ENCODE data around the gene SLC34A1. TPM values are rescaled to one million over a fixed set of nuclear protein-coding genes. Genes with fewer than 3 reads are reported as not detected.
A peak's percentile ranks its signal among the peaks of the same experiment; 100 is the strongest.

The SLC34A1 gene
- total and polyA plus RNA-seq, 11 donors = not detected

DNA sequence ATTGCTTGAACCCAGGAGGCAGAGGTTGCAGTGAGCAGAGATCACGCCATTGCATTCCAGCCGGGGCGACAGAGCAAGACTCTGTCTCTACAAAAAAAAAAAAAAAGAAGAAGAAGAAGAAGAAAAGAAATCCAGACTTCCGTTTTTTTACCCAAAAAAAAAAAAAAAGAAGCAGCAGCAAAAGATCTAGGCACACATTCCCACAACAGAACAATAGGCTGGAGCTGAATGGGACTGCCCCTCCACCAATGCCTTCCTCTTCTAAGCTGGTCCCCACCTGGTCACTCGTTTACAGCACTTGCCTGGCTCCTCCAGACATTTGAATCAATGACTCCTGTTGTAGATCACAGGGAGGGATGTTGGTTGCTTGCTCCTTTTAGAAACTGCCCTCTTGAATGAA lies 31.1 kb upstream of the SLC34A1 start:
- H3K27ac ChIP-seq = no peak overlapping the region
- peaks cover 0 to 19% (median 11%) of the 10 kb centered on the region in 9 donors for H3K36me3 ChIP-seq
- WGBS, 4 donors = 75 to 82% (median 80%) methylated on average over 5 of the region's 5 CpGs
- DNase-seq (peak in 1 of 5 donors; percentile 14), ATAC-seq (no peak)
- TF ChIP-seq, protein P1, sequence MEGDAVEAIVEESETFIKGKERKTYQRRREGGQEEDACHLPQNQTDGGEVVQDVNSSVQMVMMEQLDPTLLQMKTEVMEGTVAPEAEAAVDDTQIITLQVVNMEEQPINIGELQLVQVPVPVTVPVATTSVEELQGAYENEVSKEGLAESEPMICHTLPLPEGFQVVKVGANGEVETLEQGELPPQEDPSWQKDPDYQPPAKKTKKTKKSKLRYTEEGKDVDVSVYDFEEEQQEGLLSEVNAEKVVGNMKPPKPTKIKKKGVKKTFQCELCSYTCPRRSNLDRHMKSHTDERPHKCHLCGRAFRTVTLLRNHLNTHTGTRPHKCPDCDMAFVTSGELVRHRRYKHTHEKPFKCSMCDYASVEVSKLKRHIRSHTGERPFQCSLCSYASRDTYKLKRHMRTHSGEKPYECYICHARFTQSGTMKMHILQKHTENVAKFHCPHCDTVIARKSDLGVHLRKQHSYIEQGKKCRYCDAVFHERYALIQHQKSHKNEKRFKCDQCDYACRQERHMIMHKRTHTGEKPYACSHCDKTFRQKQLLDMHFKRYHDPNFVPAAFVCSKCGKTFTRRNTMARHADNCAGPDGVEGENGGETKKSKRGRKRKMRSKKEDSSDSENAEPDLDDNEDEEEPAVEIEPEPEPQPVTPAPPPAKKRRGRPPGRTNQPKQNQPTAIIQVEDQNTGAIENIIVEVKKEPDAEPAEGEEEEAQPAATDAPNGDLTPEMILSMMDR (IDR thresholded peaks at IDR 0.05) = no peak
- TF ChIP-seq POLR2A (IDR thresholded peaks at IDR 0.05) = no peak
- no peak overlapping the region for H3K4me3 ChIP-seq
- H3K27me3 ChIP-seq = no peaks in the 10 kb centered on the region
- H3K4me1 ChIP-seq = peaks cover 9 to 71% (median 25%) of the 10 kb centered on the region in 12 donors
- intact Hi-C loops (cut with DNase I) = no loop called here
- no peaks in the 10 kb centered on the region for H3K9me3 ChIP-seq

DNA sequence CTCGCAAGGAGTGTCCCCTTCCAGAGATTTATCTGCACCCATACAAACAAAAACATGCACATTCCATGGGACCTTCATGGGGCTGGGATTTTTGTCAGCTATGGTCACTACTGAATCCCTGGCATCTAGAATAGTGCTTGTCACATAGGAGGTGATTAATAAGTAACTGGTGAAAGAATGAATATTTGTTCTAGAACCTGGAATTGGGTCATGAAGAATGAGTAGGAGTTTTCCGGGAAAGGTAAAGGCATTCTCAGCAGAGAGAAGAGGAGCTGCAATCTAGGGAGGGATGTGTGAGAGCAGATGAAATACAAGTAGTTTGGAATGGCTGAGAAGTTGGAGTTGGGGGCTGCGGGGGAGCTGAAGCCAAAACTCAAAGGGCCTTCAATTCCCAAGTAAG lies 30.0 kb upstream of the SLC34A1 start:
- no peak for DNase-seq
- peaks cover 0 to 10% (median 7%) of the 10 kb centered on the region in 9 donors for H3K36me3 ChIP-seq
- WGBS, 4 donors = 86 to 93% (median 90%) methylated on average over 3 of the region's 3 CpGs
- no peak for TF ChIP-seq POLR2A (IDR thresholded peaks at IDR 0.05)
- TF ChIP-seq, protein P1 (IDR thresholded peaks at IDR 0.05) = no peak
- H3K27me3 ChIP-seq = no peaks in the 10 kb centered on the region
- H3K4me1 ChIP-seq = peaks cover 11 to 73% (median 32%) of the 10 kb centered on the region in 12 donors
- H3K4me3 ChIP-seq = no peak overlapping the region
- no peak overlapping the region for H3K27ac ChIP-seq
- ATAC-seq = no peak
- no peaks in the 10 kb centered on the region for H3K9me3 ChIP-seq
- intact Hi-C loops (cut with DNase I) = no loop called here

DNA sequence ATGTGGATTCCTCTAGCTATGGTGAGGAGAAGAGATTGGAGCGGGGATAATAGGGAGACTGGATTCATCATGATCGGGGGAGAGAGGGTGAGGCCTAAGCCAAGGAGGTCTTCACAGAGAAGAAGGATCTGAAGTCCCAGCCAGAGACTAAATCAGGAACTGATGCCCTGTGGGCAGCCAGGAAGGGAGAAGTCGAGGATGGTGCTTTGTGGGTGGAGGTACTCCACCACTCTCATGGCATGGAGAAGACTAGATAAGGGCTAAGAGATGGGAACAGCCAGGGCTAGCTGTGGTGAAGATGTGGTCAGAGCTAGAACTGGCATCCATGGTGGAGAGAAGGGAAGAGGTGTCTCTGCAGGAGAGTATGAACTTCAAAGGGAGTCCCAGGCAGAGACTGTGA lies 29.5 kb upstream of the SLC34A1 start:
- H3K4me1 ChIP-seq = peaks cover 10 to 73% (median 30%) of the 10 kb centered on the region in 12 donors
- intact Hi-C loops (cut with DNase I) = loop anchor here in 1 of 10 donors (5.0 kb wide), 1 partner anchor 37 kb away; no protein-coding TSS in a partner anchor
- H3K27me3 ChIP-seq = no peaks in the 10 kb centered on the region
- H3K27ac ChIP-seq = no peak overlapping the region
- peaks cover 0 to 7% (median 2%) of the 10 kb centered on the region in 9 donors for H3K36me3 ChIP-seq
- ATAC-seq (no peak), DNase-seq (peak in 1 of 5 donors; percentile 14)
- H3K4me3 ChIP-seq = no peak overlapping the region
- WGBS, 4 donors = 64 to 82% (median 66%) methylated on average over 3 of the region's 3 CpGs
- TF ChIP-seq, protein P1 (IDR thresholded peaks at IDR 0.05) = no peak
- TF ChIP-seq POLR2A (IDR thresholded peaks at IDR 0.05) = no peak
- no peaks in the 10 kb centered on the region for H3K9me3 ChIP-seq

DNA sequence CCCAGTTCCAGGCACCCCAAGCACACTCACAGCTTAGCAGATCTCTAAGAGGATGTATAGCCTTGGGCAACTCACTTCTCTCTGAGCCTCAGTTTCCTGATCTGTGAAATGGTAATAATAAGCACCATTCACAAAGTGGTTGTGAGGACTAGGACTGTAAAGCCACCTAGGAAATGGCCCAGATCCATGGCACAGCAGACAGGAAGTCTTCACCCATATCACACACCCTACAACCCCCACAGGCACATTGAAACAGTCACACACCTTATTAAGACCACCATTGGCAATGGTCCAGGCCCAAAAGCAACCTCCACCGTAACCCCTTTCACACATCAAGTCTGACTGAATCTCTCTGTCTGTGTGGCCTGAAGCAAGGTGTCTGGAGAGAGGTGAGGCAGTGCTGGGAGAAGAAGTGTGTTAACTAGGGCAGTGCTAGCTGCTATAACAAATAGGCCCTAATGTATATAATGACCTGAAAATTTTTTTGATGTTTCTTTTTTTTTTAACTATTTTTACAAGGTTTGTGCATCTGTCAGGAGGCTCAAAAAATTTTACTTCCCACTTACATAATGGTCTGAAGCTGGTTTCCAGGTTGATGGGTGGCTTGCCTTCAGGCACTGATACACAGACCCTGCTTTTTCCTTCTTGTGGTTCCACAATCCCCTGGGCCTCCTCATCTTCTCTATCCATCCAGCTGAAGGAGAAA lies 28.9 kb upstream of the SLC34A1 start:
- intact Hi-C loops (cut with DNase I) = loop anchor here in 1 of 10 donors (5.0 kb wide), 1 partner anchor 38 kb away; no protein-coding TSS in a partner anchor
- Histone ChIP-seq H3K27ac (no peak overlapping the region), H3K36me3 (peaks cover 0 to 1% (median 0%) of the 10 kb centered on the region in 9 donors), H3K4me1 (peaks cover 5 to 71% (median 25%) of the 10 kb centered on the region in 12 donors), H3K9me3 (no peaks in the 10 kb centered on the region), H3K4me3 (no peak overlapping the region), H3K27me3 (no peaks in the 10 kb centered on the region)
- ATAC-seq = no peak
- 60 to 91% (median 78%) methylated on average over 1 of the region's 1 CpG for WGBS, 4 donors
- TF ChIP-seq, protein P1 (IDR thresholded peaks at IDR 0.05) = no peak
- no peak for TF ChIP-seq POLR2A (IDR thresholded peaks at IDR 0.05)
- DNase-seq = peak in 1 of 5 donors; percentile 5
